ENCODE measurements around the gene FIG4. TPM values are rescaled to one million over a fixed set of nuclear protein-coding genes. Genes with fewer than 3 reads are reported as not detected.
A peak's percentile ranks its signal among the peaks of the same experiment; 100 is the strongest.
"Not testable (repeated sequence)": the region's sequence is repeated elsewhere in the genome, so short reads cannot be mapped to it uniquely, and the experiment has no call there.

Gene FIG4
- total RNA-seq (2014; rRNA removed; shearing (Covaris generic)), result 11.0 and 11.5 TPM in 2 replicates
- polyA plus RNA-seq (2015; cell fraction: cytosol; rRNA removed), result 7.1 and 10.1 TPM in 2 replicates
- polyA plus RNA-seq (2015; cell fraction: nucleus; rRNA removed), result 16.8 and 21.4 TPM in 2 replicates

- DNase-seq (ENCODE audit: low read depth, low spot score), result peak; percentile 90
- in situ Hi-C loops (cut with HindIII; ENCODE audit: low pct_unique_long_range_greater_than_20kb, low sequenced_read_pairs), result no loop called here
Measured at GRCh38 chr6:109690737-109691621, at the start of gene FIG4, which contains the start of gene AK9. FIG4 (plus strand) TSS chr6:109691296; CDS start chr6:109691436, 140 bp downstream. AK9 (minus strand) TSS chr6:109691202; CDS start chr6:109675745, 15,457 bp downstream.

GRCh38 chr6:109644131-109644530 lies 47.0 kb upstream of the FIG4 start:
- in situ Hi-C loops (cut with HindIII; ENCODE audit: low pct_unique_long_range_greater_than_20kb, low sequenced_read_pairs), result no loop called here
- DNase-seq (ENCODE audit: low read depth, low spot score), result no peak

GRCh38 chr6:109653264-109653663 lies 37.8 kb upstream of the FIG4 start:
- no peak for DNase-seq (ENCODE audit: low read depth, low spot score)
- in situ Hi-C loops (cut with HindIII; ENCODE audit: low pct_unique_long_range_greater_than_20kb, low sequenced_read_pairs), result no loop called here

- no peak for DNase-seq (ENCODE audit: low read depth, low spot score)
- in situ Hi-C loops (cut with HindIII; ENCODE audit: low pct_unique_long_range_greater_than_20kb, low sequenced_read_pairs), result no loop called here
Measured at GRCh38 chr6:109655761-109656262, 35.3 kb upstream of the FIG4 start.

GRCh38 chr6:109660526-109661320 lies 30.4 kb upstream of the FIG4 start:
- DNase-seq (ENCODE audit: low read depth, low spot score), result no peak
- in situ Hi-C loops (cut with HindIII; ENCODE audit: low pct_unique_long_range_greater_than_20kb, low sequenced_read_pairs), result no loop called here

- in situ Hi-C loops (cut with HindIII; ENCODE audit: low pct_unique_long_range_greater_than_20kb, low sequenced_read_pairs), result no loop called here
Measured at GRCh38 chr6:109662192-109662591, 28.9 kb upstream of the FIG4 start.

GRCh38 chr6:109669811-109670210 lies 21.3 kb upstream of the FIG4 start:
- no peak for DNase-seq (ENCODE audit: low read depth, low spot score)
- in situ Hi-C loops (cut with HindIII; ENCODE audit: low pct_unique_long_range_greater_than_20kb, low sequenced_read_pairs), result no loop called here

More at GRCh38 chr6:109662192-109662591, 28.9 kb upstream of the FIG4 start:
- no peak for DNase-seq (ENCODE audit: low read depth, low spot score)

- DNase-seq (ENCODE audit: low read depth, low spot score), result no peak
- in situ Hi-C loops (cut with HindIII; ENCODE audit: low pct_unique_long_range_greater_than_20kb, low sequenced_read_pairs), result no loop called here
Measured at GRCh38 chr6:109671733-109672132, 19.4 kb upstream of the FIG4 start.

- no peak for DNase-seq (ENCODE audit: low read depth, low spot score)
Measured at GRCh38 chr6:109672175-109672574, 18.9 kb upstream of the FIG4 start.

GRCh38 chr6:109672839-109673238 lies 18.3 kb upstream of the FIG4 start:
- DNase-seq (ENCODE audit: low read depth, low spot score), result no peak
- in situ Hi-C loops (cut with HindIII; ENCODE audit: low pct_unique_long_range_greater_than_20kb, low sequenced_read_pairs), result no loop called here

More at GRCh38 chr6:109672175-109672574, 18.9 kb upstream of the FIG4 start:
- in situ Hi-C loops (cut with HindIII; ENCODE audit: low pct_unique_long_range_greater_than_20kb, low sequenced_read_pairs), result no loop called here

- DNase-seq (ENCODE audit: low read depth, low spot score), result no peak
Measured at GRCh38 chr6:109676724-109677123, 14.4 kb upstream of the FIG4 start.

GRCh38 chr6:109678240-109678639 lies 12.9 kb upstream of the FIG4 start:
- in situ Hi-C loops (cut with HindIII; ENCODE audit: low pct_unique_long_range_greater_than_20kb, low sequenced_read_pairs), result no loop called here
- DNase-seq (ENCODE audit: low read depth, low spot score), result no peak

More at GRCh38 chr6:109676724-109677123, 14.4 kb upstream of the FIG4 start:
- in situ Hi-C loops (cut with HindIII; ENCODE audit: low pct_unique_long_range_greater_than_20kb, low sequenced_read_pairs), result no loop called here

- DNase-seq (ENCODE audit: low read depth, low spot score); in situ Hi-C loops (cut with HindIII; ENCODE audit: low pct_unique_long_range_greater_than_20kb, low sequenced_read_pairs): not testable (repeated sequence)
Measured at GRCh38 chr6:109678661-109679505, 12.2 kb upstream of the FIG4 start.

- in situ Hi-C loops (cut with HindIII; ENCODE audit: low pct_unique_long_range_greater_than_20kb, low sequenced_read_pairs), result no loop called here
- DNase-seq (ENCODE audit: low read depth, low spot score), result peak; percentile 76
Measured at GRCh38 chr6:109686566-109687265, 4.4 kb upstream of the FIG4 start.

- DNase-seq (ENCODE audit: low read depth, low spot score), result peak; percentile 36
- in situ Hi-C loops (cut with HindIII; ENCODE audit: low pct_unique_long_range_greater_than_20kb, low sequenced_read_pairs), result no loop called here
Measured at GRCh38 chr6:109687271-109687761, 3.8 kb upstream of the FIG4 start.

- no peak for DNase-seq (ENCODE audit: low read depth, low spot score)
- in situ Hi-C loops (cut with HindIII; ENCODE audit: low pct_unique_long_range_greater_than_20kb, low sequenced_read_pairs), result no loop called here
Measured at GRCh38 chr6:109690373-109690736, 741 bp upstream of the FIG4 start.

All from SK-MEL-5 (cell line).